ENCODE measurements around the gene SYT14.
A peak's percentile ranks its signal among the peaks of the same experiment; 100 is the strongest.
"Not testable (repeated sequence)": the region's sequence is repeated elsewhere in the genome, so short reads cannot be mapped to it uniquely, and the experiment has no call there.

SYT14 gene

DNA sequence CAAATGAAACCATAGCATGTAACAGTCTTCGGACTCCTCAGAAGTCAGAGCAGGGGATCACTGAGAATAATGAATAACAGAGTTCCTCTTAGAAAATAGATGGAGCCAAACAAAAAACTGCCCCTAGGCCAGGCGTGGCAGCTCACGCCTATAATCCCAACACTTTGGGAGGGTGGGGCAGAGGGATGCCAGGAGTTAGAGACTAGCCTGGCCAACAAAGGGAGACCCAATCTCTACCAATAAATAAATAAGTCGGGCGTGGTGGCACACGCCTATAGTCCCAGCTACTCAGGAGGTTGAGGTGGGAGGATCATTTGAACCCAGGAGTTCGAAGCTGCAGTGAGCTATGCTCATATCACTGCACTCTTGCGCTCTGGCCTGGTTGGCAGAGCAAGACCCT, 236.1 kb downstream of the SYT14 start:
- H2AK5ac ChIP-seq (ENCODE audit: low read length): no peak overlapping the region
- no peaks in the 10 kb centered on the region for H3K27me3 ChIP-seq (ENCODE audit: insufficient read depth, low read length)
- H3K4me2 ChIP-seq (ENCODE audit: low read length): no peak overlapping the region
- H3K18ac ChIP-seq (ENCODE audit: low read length): no peak overlapping the region
- H2BK120ac ChIP-seq (ENCODE audit: insufficient read depth, low read length, poor library complexity): no peak overlapping the region
- no peak overlapping the region for H4K91ac ChIP-seq (ENCODE audit: low read depth, low read length)
- H2BK12ac ChIP-seq (ENCODE audit: low read length): no peak overlapping the region
- H3K9ac ChIP-seq (ENCODE audit: low read length): no peak overlapping the region
- H3K79me2 ChIP-seq (ENCODE audit: control insufficient read depth, insufficient read depth, low read length, poor library complexity): no peaks in the 10 kb centered on the region
- WGBS (ENCODE audit: extremely low coverage, insufficient coverage, insufficient read length): no CpG with 5 or more reads among the region's 8 CpGs
- H4K12ac ChIP-seq (ENCODE audit: low read depth, low read length): no peak overlapping the region
- no peaks in the 10 kb centered on the region for H3K9me3 ChIP-seq (ENCODE audit: insufficient read depth, low read depth, low read length)
- no peak overlapping the region for H3K27ac ChIP-seq (ENCODE audit: low read depth, low read length)
- DNase-seq: no peak
- no peak overlapping the region for H3K4ac ChIP-seq (ENCODE audit: low read depth, low read length)
- H3K4me1 ChIP-seq (ENCODE audit: control insufficient read depth in 1 of 2, insufficient read depth in 2 of 2, low read length in 2 of 2): no peaks in the 10 kb centered on the region
- no peak overlapping the region for H4K8ac ChIP-seq (ENCODE audit: low read depth, low read length)
- no peak overlapping the region for H2AFZ ChIP-seq (ENCODE audit: insufficient read depth, low read length, poor library complexity)
- H2BK5ac ChIP-seq (ENCODE audit: low read depth, low read length, poor library complexity): no peak overlapping the region
- no peaks in the 10 kb centered on the region for H3K79me1 ChIP-seq (ENCODE audit: low read length)
- H3K36me3 ChIP-seq (ENCODE audit: control insufficient read depth in 1 of 2, insufficient read depth in 2 of 2, low read length in 2 of 2): no peaks in the 10 kb centered on the region
- H3K14ac ChIP-seq (ENCODE audit: low read length): no peak overlapping the region
- no peak overlapping the region for H3K4me3 ChIP-seq (ENCODE audit: low read depth, low read length)
- no peak overlapping the region for H3K23ac ChIP-seq (ENCODE audit: low read length)

DNA sequence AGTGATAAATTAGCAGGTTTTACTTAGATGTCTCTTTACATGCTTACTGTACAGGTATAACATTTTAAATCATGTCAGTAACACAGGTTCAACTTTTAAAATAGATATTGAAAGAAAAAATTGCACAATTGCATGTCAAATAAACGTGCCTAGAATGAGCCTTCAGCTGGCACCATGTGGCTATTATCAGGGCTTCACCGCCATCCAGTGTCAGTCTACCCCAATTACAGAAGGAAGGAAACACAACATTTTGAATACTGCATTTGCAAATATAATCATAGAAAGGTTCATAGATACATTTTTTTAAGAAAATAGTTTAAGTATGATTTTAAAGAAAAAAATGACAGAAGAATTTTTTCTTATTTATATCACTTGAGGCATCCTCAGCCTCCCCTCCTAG, 247.0 kb downstream of the SYT14 start:
- H3K27ac ChIP-seq (ENCODE audit: low read depth, low read length): no peak overlapping the region
- no peak overlapping the region for H4K12ac ChIP-seq (ENCODE audit: low read depth, low read length)
- H3K27me3 ChIP-seq (ENCODE audit: insufficient read depth, low read length): no peaks in the 10 kb centered on the region
- no peaks in the 10 kb centered on the region for H3K36me3 ChIP-seq (ENCODE audit: control insufficient read depth in 1 of 2, insufficient read depth in 2 of 2, low read length in 2 of 2)
- peaks cover 2% of the 10 kb centered on the region for H3K79me1 ChIP-seq (ENCODE audit: low read length)
- H3K23ac ChIP-seq (ENCODE audit: low read length): no peak overlapping the region
- no peak overlapping the region for H3K18ac ChIP-seq (ENCODE audit: low read length)
- H3K4ac ChIP-seq (ENCODE audit: low read depth, low read length): no peak overlapping the region
- WGBS (ENCODE audit: extremely low coverage, insufficient coverage, insufficient read length): no CpG with 5 or more reads among the region's 2 CpGs
- no peaks in the 10 kb centered on the region for H3K9me3 ChIP-seq (ENCODE audit: insufficient read depth, low read depth, low read length)
- H3K14ac ChIP-seq (ENCODE audit: low read length): no peak overlapping the region
- peaks cover 6 to 7% of the 10 kb centered on the region in 2 experiments for H3K4me1 ChIP-seq (ENCODE audit: control insufficient read depth in 1 of 2, insufficient read depth in 2 of 2, low read length in 2 of 2)
- H4K91ac ChIP-seq (ENCODE audit: low read depth, low read length): no peak overlapping the region
- no peak overlapping the region for H2AFZ ChIP-seq (ENCODE audit: insufficient read depth, low read length, poor library complexity)
- H3K4me2 ChIP-seq (ENCODE audit: low read length): no peak overlapping the region
- H4K8ac ChIP-seq (ENCODE audit: low read depth, low read length): no peak overlapping the region
- no peak overlapping the region for H2AK5ac ChIP-seq (ENCODE audit: low read length)
- peak in 1 of 2 donors; percentile 4 for DNase-seq
- no peak overlapping the region for H3K4me3 ChIP-seq (ENCODE audit: low read depth, low read length)
- H2BK120ac ChIP-seq (ENCODE audit: insufficient read depth, low read length, poor library complexity): no peak overlapping the region
- H2BK12ac ChIP-seq (ENCODE audit: low read length): no peak overlapping the region
- H2BK5ac ChIP-seq (ENCODE audit: low read depth, low read length, poor library complexity): no peak overlapping the region
- no peaks in the 10 kb centered on the region for H3K79me2 ChIP-seq (ENCODE audit: control insufficient read depth, insufficient read depth, low read length, poor library complexity)
- H3K9ac ChIP-seq (ENCODE audit: low read length): no peak overlapping the region

GRCh38 chr1:210187849-210188606, 250.0 kb downstream of the SYT14 start:
- peak; percentile 51 to 71 for DNase-seq
- not testable (repeated sequence) for H3K27me3 ChIP-seq (ENCODE audit: insufficient read depth, low read length); H3K27ac ChIP-seq (ENCODE audit: low read depth, low read length); H3K9me3 ChIP-seq (ENCODE audit: insufficient read depth, low read depth, low read length); H2AFZ ChIP-seq (ENCODE audit: insufficient read depth, low read length, poor library complexity); H3K4ac ChIP-seq (ENCODE audit: low read depth, low read length); H3K9ac ChIP-seq (ENCODE audit: low read length); H3K14ac ChIP-seq (ENCODE audit: low read length); H4K12ac ChIP-seq (ENCODE audit: low read depth, low read length); H3K4me1 ChIP-seq (ENCODE audit: control insufficient read depth in 1 of 2, insufficient read depth in 2 of 2, low read length in 2 of 2); H2BK5ac ChIP-seq (ENCODE audit: low read depth, low read length, poor library complexity); H2BK12ac ChIP-seq (ENCODE audit: low read length); H3K18ac ChIP-seq (ENCODE audit: low read length); H2AK5ac ChIP-seq (ENCODE audit: low read length); H3K36me3 ChIP-seq (ENCODE audit: control insufficient read depth in 1 of 2, insufficient read depth in 2 of 2, low read length in 2 of 2); H4K91ac ChIP-seq (ENCODE audit: low read depth, low read length); H3K4me3 ChIP-seq (ENCODE audit: low read depth, low read length); H3K23ac ChIP-seq (ENCODE audit: low read length); H3K79me2 ChIP-seq (ENCODE audit: control insufficient read depth, insufficient read depth, low read length, poor library complexity); H4K8ac ChIP-seq (ENCODE audit: low read depth, low read length); H3K4me2 ChIP-seq (ENCODE audit: low read length); H3K79me1 ChIP-seq (ENCODE audit: low read length)
- peak overlapping the region; percentile 56 for H2BK120ac ChIP-seq (ENCODE audit: insufficient read depth, low read length, poor library complexity)
- WGBS (ENCODE audit: extremely low coverage, insufficient coverage, insufficient read length): no CpG with 5 or more reads among the region's 18 CpGs

- Histone ChIP-seq H4K91ac (ENCODE audit: low read depth, low read length) (no peak overlapping the region), H3K4me3 (ENCODE audit: low read depth, low read length) (no peak overlapping the region), H3K4me1 (ENCODE audit: control insufficient read depth in 1 of 2, insufficient read depth in 2 of 2, low read length in 2 of 2) (peaks cover 6 to 7% of the 10 kb centered on the region in 2 experiments), H3K36me3 (ENCODE audit: control insufficient read depth in 1 of 2, insufficient read depth in 2 of 2, low read length in 2 of 2) (no peaks in the 10 kb centered on the region), H3K79me1 (ENCODE audit: low read length) (peaks cover 2% of the 10 kb centered on the region), H2BK12ac (ENCODE audit: low read length) (no peak overlapping the region), H4K12ac (ENCODE audit: low read depth, low read length) (no peak overlapping the region), H3K79me2 (ENCODE audit: control insufficient read depth, insufficient read depth, low read length, poor library complexity) (no peaks in the 10 kb centered on the region), H3K27me3 (ENCODE audit: insufficient read depth, low read length) (no peaks in the 10 kb centered on the region), H2BK5ac (ENCODE audit: low read depth, low read length, poor library complexity) (no peak overlapping the region), H2AFZ (ENCODE audit: insufficient read depth, low read length, poor library complexity) (no peak overlapping the region), H3K14ac (ENCODE audit: low read length) (no peak overlapping the region), H2AK5ac (ENCODE audit: low read length) (no peak overlapping the region), H3K23ac (ENCODE audit: low read length) (no peak overlapping the region), H3K18ac (ENCODE audit: low read length) (no peak overlapping the region), H2BK120ac (ENCODE audit: insufficient read depth, low read length, poor library complexity) (no peak overlapping the region), H3K9me3 (ENCODE audit: insufficient read depth, low read depth, low read length) (peaks cover 1% of the 10 kb centered on the region), H3K4me2 (ENCODE audit: low read length) (no peak overlapping the region), H3K9ac (ENCODE audit: low read length) (no peak overlapping the region), H3K27ac (ENCODE audit: low read depth, low read length) (no peak overlapping the region), H3K4ac (ENCODE audit: low read depth, low read length) (no peak overlapping the region), H4K8ac (ENCODE audit: low read depth, low read length) (no peak overlapping the region)
- peak; percentile 83 to 91 for DNase-seq
- no CpG with 5 or more reads among the region's 7 CpGs for WGBS (ENCODE audit: extremely low coverage, insufficient coverage, insufficient read length)
Observed at GRCh38 chr1:210189426-210189825, 251.4 kb downstream of the SYT14 start.
